Right lobe of liver (tissue), 6 donors: Measurements from ENCODE around the gene TCF23. TPM values are rescaled to one million over a fixed set of nuclear protein-coding genes. Genes with fewer than 3 reads are reported as not detected.

Source experiments
- ATAC-seq, 4 donors: fragments of 200-7000 bp; cut with Tn5 transposase; one replicate each; pipeline ENCODE4 v1.9.1; 2020; ENCODE audit warnings: mild to moderate bottlenecking in 4 of 4, moderate library complexity in 4 of 4
- DNase-seq, 3 donors: peaks; one replicate each; pipeline ENCODE4 v3.0.0-alpha.2; 2020
- H3K27ac ChIP-seq, 3 donors: fragments of 200-600 bp; one replicate each; pipeline ENCODE4 v1.8.0; 2022
- H3K27me3 ChIP-seq, 2 donors: fragments of 200-600 bp; one replicate each; pipeline ENCODE4 v1.8.0; 2022
- H3K36me3 ChIP-seq, 4 donors: fragments of 200-600 bp; sonication (generic) in 1 of 4; one replicate each; pipeline versions ENCODE4 v1.5.1 to v1.8.0; 2017 to 2022; ENCODE audit warnings: control low read depth in 1 of 4
- H3K4me1 ChIP-seq, 4 donors: fragments of 200-600 bp; sonication (generic) in 1 of 4; one replicate each; pipeline versions ENCODE4 v1.5.1 to v1.8.0; 2017 to 2022; ENCODE audit warnings: control low read depth in 1 of 4
- H3K4me3 ChIP-seq, 3 donors: fragments of 200-600 bp; one replicate each; pipeline ENCODE4 v1.8.0; 2022
- H3K9me3 ChIP-seq, 4 donors: fragments of 200-600 bp; sonication (generic) in 1 of 4; one replicate each; pipeline versions ENCODE4 v1.5.1 to v1.8.0; 2017 to 2022; ENCODE audit warnings: control low read depth in 1 of 4
- POLR2A ChIP-seq: fragments of 450-650 bp; IDR thresholded peaks from one replicate; pipeline ENCODE4 v1.6.1; 2017; ENCODE audit warnings: antibody characterized with exemption, mild to moderate bottlenecking
- WGBS: methylation state at CpG from one replicate; pipeline ENCODE4 v1.1.6; 2018; ENCODE audit warnings: low coverage, low lambda C conversion rate; ENCODE audit not compliant: insufficient coverage; ENCODE audit errors: missing lambda C conversion rate; 5-methylcytosine and 5-hydroxymethylcytosine counted together
- intact Hi-C, 2 donors: fragments of 100-400 bp; cut with DNase I; formaldehyde crosslinking; loops; one replicate each; pipeline versions ENCODE4 v1.11.2 to v1.14.1; 2022
- total RNA-seq, 6 experiments: library from RNA; depleted of rRNA in 2 of 6; stranded (reverse); fragments of >200 nt in 2 of 6; fragmentation: NEBNext Ultra II Directional in 3 of 6; extraction: Animal tissue kit (Norgen Biotek cat#: 25700) in 3 of 6; gene quantifications; one replicate each; pipeline versions ENCODE4 v1.1.0 to v1.2.4, GENCODE V29; 2016 to 2023
- TF ChIP-seq, protein P1 (sequence below), 4 donors: fragments of 200-600 bp in 3 of 4; fragments of 450-650 bp in 1 of 4; IDR thresholded peaks; one replicate each; pipeline versions ENCODE4 v1.5.1 to v1.8.0; 2016 to 2022; ENCODE audit warnings: antibody characterized with exemption in 4 of 4, mild to moderate bottlenecking in 2 of 4
- donor health status: DM: no; HTN: yes; CAD: no.
- donor health status: DM: no; HTN: no; CAD: no.
- donor health status: DM: no; HTN: no; CAD: no.
- donor health status: DM: no; HTN: yes; CAD: no.
- donor health status: DM: no; HTN: yes; CAD: no.

TCF23 gene
- total RNA-seq, 6 experiments from 2014 or later, result 0.04 TPM; not detected in 5

GRCh38 chr2:27162151-27163121 lies 13.6 kb downstream of the TCF23 start:
- WGBS, result 37% methylated on average over 15 of the region's 15 CpGs
- TF ChIP-seq POLR2A, result no peak
- TF ChIP-seq, protein P1, sequence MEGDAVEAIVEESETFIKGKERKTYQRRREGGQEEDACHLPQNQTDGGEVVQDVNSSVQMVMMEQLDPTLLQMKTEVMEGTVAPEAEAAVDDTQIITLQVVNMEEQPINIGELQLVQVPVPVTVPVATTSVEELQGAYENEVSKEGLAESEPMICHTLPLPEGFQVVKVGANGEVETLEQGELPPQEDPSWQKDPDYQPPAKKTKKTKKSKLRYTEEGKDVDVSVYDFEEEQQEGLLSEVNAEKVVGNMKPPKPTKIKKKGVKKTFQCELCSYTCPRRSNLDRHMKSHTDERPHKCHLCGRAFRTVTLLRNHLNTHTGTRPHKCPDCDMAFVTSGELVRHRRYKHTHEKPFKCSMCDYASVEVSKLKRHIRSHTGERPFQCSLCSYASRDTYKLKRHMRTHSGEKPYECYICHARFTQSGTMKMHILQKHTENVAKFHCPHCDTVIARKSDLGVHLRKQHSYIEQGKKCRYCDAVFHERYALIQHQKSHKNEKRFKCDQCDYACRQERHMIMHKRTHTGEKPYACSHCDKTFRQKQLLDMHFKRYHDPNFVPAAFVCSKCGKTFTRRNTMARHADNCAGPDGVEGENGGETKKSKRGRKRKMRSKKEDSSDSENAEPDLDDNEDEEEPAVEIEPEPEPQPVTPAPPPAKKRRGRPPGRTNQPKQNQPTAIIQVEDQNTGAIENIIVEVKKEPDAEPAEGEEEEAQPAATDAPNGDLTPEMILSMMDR (IDR thresholded peaks at IDR 0.05), result no peak
- H3K4me1 ChIP-seq, result no peaks in the 10 kb centered on the region
- intact Hi-C loops, result no loop called here
- DNase-seq (no peak), ATAC-seq (peak; percentile 75 to 83 (median 80))
- no peaks in the 10 kb centered on the region for H3K36me3 ChIP-seq
- peak overlapping the region; percentile 14 to 42 (median 29) for H3K4me3 ChIP-seq
- H3K27ac ChIP-seq, result peak overlapping the region; percentile 72 to 76 (median 73)
- no peaks in the 10 kb centered on the region for H3K9me3 ChIP-seq
- H3K27me3 ChIP-seq, result no peaks in the 10 kb centered on the region

- Histone ChIP-seq H3K27me3 (no peaks in the 10 kb centered on the region), H3K36me3 (no peaks in the 10 kb centered on the region), H3K4me3 (no peak overlapping the region), H3K9me3 (no peaks in the 10 kb centered on the region), H3K27ac (no peak overlapping the region), H3K4me1 (peaks cover 0 to under 1% (median 0%) of the 10 kb centered on the region in 4 donors)
- intact Hi-C loops, result no loop called here
- TF ChIP-seq, protein P1 (IDR thresholded peaks at IDR 0.05), result no peak
- DNase-seq, result no peak
- ATAC-seq, result no peak
- 86% methylated on average over 3 of the region's 8 CpGs for WGBS
Measured at GRCh38 chr2:27164960-27165763, 16.4 kb downstream of the TCF23 start.

- Histone ChIP-seq H3K36me3 (no peaks in the 10 kb centered on the region), H3K4me1 (peaks cover 0 to 19% (median 8%) of the 10 kb centered on the region in 4 donors), H3K27ac (peak overlapping the region; percentile 71 to 75 (median 74)), H3K27me3 (no peaks in the 10 kb centered on the region), H3K4me3 (no peak overlapping the region), H3K9me3 (no peaks in the 10 kb centered on the region)
- TF ChIP-seq, protein P1 (IDR thresholded peaks at IDR 0.05), result no peak
- no peak for TF ChIP-seq POLR2A
- no peak for DNase-seq
- peak in 2 of 4 donors; percentile 17 to 20 for ATAC-seq
- 83% methylated on average over 6 of the region's 6 CpGs for WGBS
- intact Hi-C loops, result no loop called here
Measured at GRCh38 chr2:27170581-27171337, 22.0 kb downstream of the TCF23 start.

- Histone ChIP-seq H3K4me1 (peaks cover 0 to 19% (median 8%) of the 10 kb centered on the region in 4 donors), H3K27me3 (no peaks in the 10 kb centered on the region), H3K27ac (peak overlapping the region; percentile 71 to 75 (median 74)), H3K36me3 (no peaks in the 10 kb centered on the region), H3K9me3 (no peaks in the 10 kb centered on the region), H3K4me3 (no peak overlapping the region)
- DNase-seq (peak; percentile 52 to 80 (median 56)), ATAC-seq (peak; percentile 83 to 85 (median 84))
- intact Hi-C loops, result no loop called here
- TF ChIP-seq, protein P1 (IDR thresholded peaks at IDR 0.05), result no peak
- TF ChIP-seq POLR2A, result no peak
- 40% methylated on average over 8 of the region's 8 CpGs for WGBS
Measured at GRCh38 chr2:27171351-27171848, 22.6 kb downstream of the TCF23 start.
